Measurements from ENCODE around the gene FAM118A. TPM values are rescaled to one million over a fixed set of nuclear protein-coding genes. Genes with fewer than 3 reads are reported as not detected.
"Not testable (repeated sequence)": the region's sequence is repeated elsewhere in the genome, so short reads cannot be mapped to it uniquely, and the experiment has no call there.

Gene FAM118A
- total RNA-seq, 2 experiments from 2014 or later: 159 to 161 TPM

- intact Hi-C loops (cut with DNase I, micrococcal nuclease): loop anchor here in 1 of 2 experiments (10.0 kb wide), 1 partner anchor 55 kb away; no protein-coding TSS in a partner anchor
- Histone ChIP-seq H3K4me3 (ENCODE audit: low read length) (no peak overlapping the region), H3K27ac (ENCODE audit: low read depth in 1 of 2, low read length in 2 of 2) (no peak overlapping the region), H3K27me3 (ENCODE audit: control insufficient read depth in 1 of 2, insufficient read depth in 2 of 2, low read length in 2 of 2) (no peaks in the 10 kb centered on the region), H3K36me3 (ENCODE audit: insufficient read depth, low read length) (peaks cover 3% of the 10 kb centered on the region), H3K9me3 (ENCODE audit: control insufficient read depth in 1 of 2, insufficient read depth in 1 of 2, low read length in 2 of 2) (no peaks in the 10 kb centered on the region), H3K4me1 (ENCODE audit: insufficient read depth, low read length) (no peaks in the 10 kb centered on the region)
- Mint-ChIP-seq H3K9me3 (no peaks in the 10 kb centered on the region), H3K27me3 (no peaks in the 10 kb centered on the region), H3K27ac (no peak overlapping the region), H3K4me1 (ENCODE audit: low read depth) (no peaks in the 10 kb centered on the region), H3K36me3 (ENCODE audit: low read depth) (peaks cover 13% of the 10 kb centered on the region), H3K4me3 (no peak overlapping the region)
- ATAC-seq (ENCODE audit: poor library complexity) (no peak), DNase-seq (no peak)
- CTCF ChIA-PET: no interaction called here
- TF ChIP-seq, protein P1, sequence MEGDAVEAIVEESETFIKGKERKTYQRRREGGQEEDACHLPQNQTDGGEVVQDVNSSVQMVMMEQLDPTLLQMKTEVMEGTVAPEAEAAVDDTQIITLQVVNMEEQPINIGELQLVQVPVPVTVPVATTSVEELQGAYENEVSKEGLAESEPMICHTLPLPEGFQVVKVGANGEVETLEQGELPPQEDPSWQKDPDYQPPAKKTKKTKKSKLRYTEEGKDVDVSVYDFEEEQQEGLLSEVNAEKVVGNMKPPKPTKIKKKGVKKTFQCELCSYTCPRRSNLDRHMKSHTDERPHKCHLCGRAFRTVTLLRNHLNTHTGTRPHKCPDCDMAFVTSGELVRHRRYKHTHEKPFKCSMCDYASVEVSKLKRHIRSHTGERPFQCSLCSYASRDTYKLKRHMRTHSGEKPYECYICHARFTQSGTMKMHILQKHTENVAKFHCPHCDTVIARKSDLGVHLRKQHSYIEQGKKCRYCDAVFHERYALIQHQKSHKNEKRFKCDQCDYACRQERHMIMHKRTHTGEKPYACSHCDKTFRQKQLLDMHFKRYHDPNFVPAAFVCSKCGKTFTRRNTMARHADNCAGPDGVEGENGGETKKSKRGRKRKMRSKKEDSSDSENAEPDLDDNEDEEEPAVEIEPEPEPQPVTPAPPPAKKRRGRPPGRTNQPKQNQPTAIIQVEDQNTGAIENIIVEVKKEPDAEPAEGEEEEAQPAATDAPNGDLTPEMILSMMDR (IDR thresholded peaks at IDR 0.05): no peak
- POLR2A ChIA-PET: no interaction called here
Measured at GRCh38 chr22:45349916-45350315, 40.2 kb downstream of the FAM118A start.

DNA sequence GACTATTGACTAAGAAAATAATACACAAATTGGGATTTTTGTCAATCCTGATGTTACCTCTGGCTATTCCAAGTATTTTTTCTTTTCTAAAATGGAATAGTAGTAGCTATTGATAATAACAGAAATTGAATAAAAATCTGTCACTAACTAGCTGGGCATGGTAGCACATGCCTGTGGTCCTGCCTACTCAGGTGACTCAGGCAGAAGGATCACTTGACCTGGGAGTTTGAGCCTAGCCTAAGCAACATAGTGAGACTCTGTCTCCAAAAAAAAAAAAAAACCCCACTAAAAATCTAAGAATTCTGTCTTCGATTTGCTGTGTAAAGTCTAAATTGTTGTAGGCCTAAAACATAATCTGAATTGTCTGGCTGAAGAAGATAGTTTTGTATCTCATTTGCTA, 42.2 kb downstream of the FAM118A start:
- H3K27ac Mint-ChIP-seq: no peak overlapping the region
- ATAC-seq (ENCODE audit: poor library complexity) (no peak), DNase-seq (no peak)
- Histone ChIP-seq H3K9me3 (ENCODE audit: control insufficient read depth in 1 of 2, insufficient read depth in 1 of 2, low read length in 2 of 2) (no peaks in the 10 kb centered on the region), H3K27ac (ENCODE audit: low read depth in 1 of 2, low read length in 2 of 2) (no peak overlapping the region), H3K27me3 (ENCODE audit: control insufficient read depth in 1 of 2, insufficient read depth in 2 of 2, low read length in 2 of 2) (no peaks in the 10 kb centered on the region), H3K4me3 (ENCODE audit: low read length) (no peak overlapping the region), H3K4me1 (ENCODE audit: insufficient read depth, low read length) (no peaks in the 10 kb centered on the region), H3K36me3 (ENCODE audit: insufficient read depth, low read length) (peaks cover 2% of the 10 kb centered on the region)
- H3K4me3 Mint-ChIP-seq: no peak overlapping the region
- ChIA-PET POLR2A (no interaction called here), CTCF (no interaction called here)
- no peaks in the 10 kb centered on the region for H3K36me3 Mint-ChIP-seq (ENCODE audit: low read depth)
- intact Hi-C loops (cut with DNase I, micrococcal nuclease): loop anchor here in 1 of 2 experiments (10.0 kb wide), 1 partner anchor 57 kb away; no protein-coding TSS in a partner anchor
- no peaks in the 10 kb centered on the region for H3K9me3 Mint-ChIP-seq
- TF ChIP-seq, protein P1 (IDR thresholded peaks at IDR 0.05): no peak
- no peaks in the 10 kb centered on the region for H3K27me3 Mint-ChIP-seq
- no peaks in the 10 kb centered on the region for H3K4me1 Mint-ChIP-seq (ENCODE audit: low read depth)

DNA sequence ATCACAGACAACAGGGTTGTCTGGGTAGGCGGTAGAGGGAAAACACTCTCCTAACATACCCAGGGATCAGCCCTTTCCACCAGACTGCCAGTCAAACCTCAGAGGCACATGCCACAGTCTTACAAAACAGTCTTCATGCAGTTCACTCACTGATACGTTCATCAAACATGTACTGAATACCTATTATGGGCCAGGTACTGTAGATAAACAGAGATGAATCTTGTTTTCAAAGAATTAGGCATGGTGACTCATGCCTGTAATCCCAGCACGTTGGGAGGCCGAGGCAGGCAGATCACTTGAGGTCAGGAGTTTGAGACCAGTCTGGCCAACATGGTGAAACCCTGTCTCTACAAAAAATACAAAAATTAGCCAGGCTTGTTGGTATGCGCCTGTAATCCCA, 43.0 kb downstream of the FAM118A start:
- H3K27me3 Mint-ChIP-seq; POLR2A ChIA-PET; H3K27ac Mint-ChIP-seq; ATAC-seq (ENCODE audit: poor library complexity); H3K9me3 ChIP-seq (ENCODE audit: control insufficient read depth in 1 of 2, insufficient read depth in 1 of 2, low read length in 2 of 2); H3K27ac ChIP-seq (ENCODE audit: low read depth in 1 of 2, low read length in 2 of 2); H3K36me3 ChIP-seq (ENCODE audit: insufficient read depth, low read length); H3K36me3 Mint-ChIP-seq (ENCODE audit: low read depth); DNase-seq; H3K27me3 ChIP-seq (ENCODE audit: control insufficient read depth in 1 of 2, insufficient read depth in 2 of 2, low read length in 2 of 2); H3K9me3 Mint-ChIP-seq; H3K4me3 Mint-ChIP-seq; H3K4me3 ChIP-seq (ENCODE audit: low read length); CTCF ChIA-PET; H3K4me1 ChIP-seq (ENCODE audit: insufficient read depth, low read length); H3K4me1 Mint-ChIP-seq (ENCODE audit: low read depth): not testable (repeated sequence)
- intact Hi-C loops (cut with DNase I, micrococcal nuclease): loop anchor here in 1 of 2 experiments (10.0 kb wide), 1 partner anchor 58 kb away; no protein-coding TSS in a partner anchor

DNA sequence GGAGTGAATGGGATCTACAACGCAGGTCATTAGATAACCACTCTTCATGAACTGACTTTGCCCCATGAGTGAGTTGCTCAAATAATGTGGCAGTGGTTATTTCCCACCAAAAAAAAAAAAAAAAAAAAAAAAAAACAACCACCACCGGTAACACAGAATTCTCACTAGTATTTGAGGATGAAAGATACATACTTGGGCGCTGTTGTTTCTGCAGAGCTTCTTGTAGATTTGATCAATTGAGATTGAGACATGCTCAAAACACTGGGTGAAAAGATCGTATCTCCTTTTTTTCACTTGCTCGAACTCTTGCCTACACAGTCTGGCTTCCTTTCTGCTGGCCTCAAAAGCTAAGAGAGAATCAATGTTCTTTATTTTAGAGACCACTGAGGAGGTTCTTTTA, 44.1 kb downstream of the FAM118A start:
- intact Hi-C loops (cut with DNase I, micrococcal nuclease): loop anchor here in 1 of 2 experiments (10.0 kb wide), 1 partner anchor 59 kb away; no protein-coding TSS in a partner anchor
- no peak overlapping the region for H3K27ac ChIP-seq (ENCODE audit: low read depth in 1 of 2, low read length in 2 of 2)
- H3K4me3 ChIP-seq (ENCODE audit: low read length): no peak overlapping the region
- H3K9me3 ChIP-seq (ENCODE audit: control insufficient read depth in 1 of 2, insufficient read depth in 1 of 2, low read length in 2 of 2): no peaks in the 10 kb centered on the region
- POLR2A ChIA-PET: no interaction called here
- peak in 2 of 14 experiments; percentile 24 to 56 for DNase-seq
- H3K36me3 Mint-ChIP-seq (ENCODE audit: low read depth): no peaks in the 10 kb centered on the region
- TF ChIP-seq, protein P1 (IDR thresholded peaks at IDR 0.05): no peak
- no peak overlapping the region for H3K4me3 Mint-ChIP-seq
- H3K4me1 Mint-ChIP-seq (ENCODE audit: low read depth): no peaks in the 10 kb centered on the region
- no peaks in the 10 kb centered on the region for H3K4me1 ChIP-seq (ENCODE audit: insufficient read depth, low read length)
- no peaks in the 10 kb centered on the region for H3K9me3 Mint-ChIP-seq
- no peaks in the 10 kb centered on the region for H3K27me3 ChIP-seq (ENCODE audit: control insufficient read depth in 1 of 2, insufficient read depth in 2 of 2, low read length in 2 of 2)
- no peaks in the 10 kb centered on the region for H3K36me3 ChIP-seq (ENCODE audit: insufficient read depth, low read length)
- H3K27me3 Mint-ChIP-seq: no peaks in the 10 kb centered on the region
- CTCF ChIA-PET: interaction anchor here (0.6 to 0.7 kb wide), 2 partner anchors 83 to 89 kb away, joined by 3 to 4 read pairs; no protein-coding TSS in a partner anchor
- H3K27ac Mint-ChIP-seq: no peak overlapping the region
- peak; percentile 49 for ATAC-seq (ENCODE audit: poor library complexity)

All from CD4-positive, alpha-beta T cell (primary cell).